ENCODE data around the gene DDX24.

DDX24 gene

DNA sequence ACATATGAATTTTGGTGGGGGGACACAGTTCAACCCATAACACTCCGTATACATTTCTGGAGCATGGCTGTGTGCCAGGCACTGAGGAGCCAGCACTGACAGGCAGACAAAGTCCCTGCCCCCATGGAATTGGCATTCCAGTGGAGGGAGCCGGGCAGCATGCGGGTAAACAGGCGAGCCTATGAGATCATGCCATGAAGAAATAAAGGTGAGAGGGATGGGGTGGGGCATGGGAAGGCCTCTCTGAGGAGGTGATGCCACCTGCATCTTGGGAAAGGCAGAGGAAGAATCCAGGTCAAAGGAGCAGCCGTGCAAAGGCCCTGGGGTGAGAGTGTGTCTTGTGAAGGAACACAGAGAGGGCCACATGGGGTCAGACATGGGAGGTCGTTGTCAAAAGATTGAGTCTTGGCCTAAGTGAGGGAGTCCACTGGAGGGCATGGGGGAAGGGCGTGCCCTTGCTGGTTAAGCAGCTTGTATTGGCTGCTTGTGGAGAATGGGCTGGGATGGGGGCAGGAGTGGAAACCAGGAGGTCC lies 51.3 kb downstream of the DDX24 start:
- no peak for DNase-seq (ENCODE audit: low read depth)

DNA sequence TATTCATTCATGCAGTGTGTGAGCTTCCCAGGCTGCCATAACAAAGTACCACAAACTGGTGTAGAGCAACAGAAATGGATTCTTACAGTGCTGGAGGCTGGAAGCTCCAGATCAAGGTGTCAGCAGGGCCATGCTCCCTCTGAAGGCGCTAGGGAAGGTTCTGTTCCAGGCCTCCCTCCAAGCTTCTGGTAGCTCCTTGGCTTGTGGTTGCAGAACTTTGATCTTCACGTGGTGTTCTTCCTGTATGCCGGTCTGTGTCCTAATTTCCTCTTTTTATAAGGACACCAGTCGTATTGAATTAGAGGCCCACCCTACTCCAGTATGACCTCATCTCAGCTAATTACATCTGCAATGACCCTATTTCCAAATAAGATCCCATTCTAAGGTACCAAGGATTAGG lies 51.7 kb downstream of the DDX24 start:
- no peak for DNase-seq (ENCODE audit: low read depth)

DNA sequence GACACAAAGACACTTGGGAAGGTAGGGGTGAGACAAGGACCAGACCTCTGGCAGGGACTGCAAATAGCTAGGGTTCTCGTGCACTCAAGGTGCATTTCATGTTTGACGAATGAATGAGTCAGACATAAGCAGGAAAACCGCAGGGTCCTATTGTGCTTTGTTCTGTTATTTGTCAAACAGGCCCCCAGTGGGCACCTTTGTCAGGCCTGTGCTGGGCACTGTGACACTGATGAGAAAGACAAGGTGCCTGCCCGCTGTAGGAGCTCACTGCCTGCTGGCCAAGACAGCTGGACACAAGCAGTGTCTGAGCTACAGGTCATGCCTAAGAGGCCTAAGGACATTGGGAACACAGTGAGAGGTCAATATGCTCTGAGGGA lies 52.6 kb downstream of the DDX24 start:
- DNase-seq (ENCODE audit: low read depth) = no peak

DNA sequence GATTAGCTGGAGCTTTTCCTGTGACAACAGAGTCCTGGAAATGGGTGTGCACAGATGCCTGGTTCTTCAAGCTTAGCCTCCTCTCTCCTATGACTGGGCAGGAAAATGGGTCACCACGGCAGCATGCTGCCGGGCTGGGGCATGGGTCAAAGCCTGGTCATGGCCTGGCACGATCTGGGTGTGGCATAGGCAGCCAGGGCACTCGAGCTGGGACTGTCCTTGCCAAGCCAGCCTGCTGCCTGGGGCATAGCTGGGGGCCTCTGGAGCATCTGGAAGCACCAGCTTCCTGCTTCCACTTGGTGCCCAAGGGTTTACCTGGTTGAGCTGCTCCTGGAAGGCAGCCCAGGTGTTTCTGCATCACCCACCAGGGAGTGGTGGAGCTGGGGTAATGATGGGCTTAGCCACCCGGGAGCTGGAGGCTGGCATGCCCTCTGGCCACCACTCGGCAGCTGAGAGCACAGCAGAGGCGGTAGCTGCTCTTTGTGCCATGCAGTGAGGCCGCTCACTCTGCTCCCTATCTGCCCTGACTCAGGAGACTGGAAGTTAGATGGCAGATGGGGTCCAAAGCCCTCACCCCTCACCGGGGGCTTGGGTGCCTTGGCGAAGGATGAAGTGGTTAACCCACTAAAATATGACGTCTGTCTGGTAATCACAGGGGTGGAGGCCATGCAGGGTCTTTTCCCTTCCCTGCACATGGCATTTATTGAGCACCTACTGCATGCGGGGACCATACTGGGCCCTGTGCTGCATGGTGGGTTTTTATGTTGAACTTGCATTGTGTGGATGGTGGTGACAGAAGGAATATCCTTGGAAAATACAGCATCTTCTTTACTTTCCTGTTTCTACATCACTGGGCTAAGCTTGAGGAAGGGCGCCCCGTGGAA lies 53.2 kb downstream of the DDX24 start:
- DNase-seq (ENCODE audit: low read depth) = no peak

DNA sequence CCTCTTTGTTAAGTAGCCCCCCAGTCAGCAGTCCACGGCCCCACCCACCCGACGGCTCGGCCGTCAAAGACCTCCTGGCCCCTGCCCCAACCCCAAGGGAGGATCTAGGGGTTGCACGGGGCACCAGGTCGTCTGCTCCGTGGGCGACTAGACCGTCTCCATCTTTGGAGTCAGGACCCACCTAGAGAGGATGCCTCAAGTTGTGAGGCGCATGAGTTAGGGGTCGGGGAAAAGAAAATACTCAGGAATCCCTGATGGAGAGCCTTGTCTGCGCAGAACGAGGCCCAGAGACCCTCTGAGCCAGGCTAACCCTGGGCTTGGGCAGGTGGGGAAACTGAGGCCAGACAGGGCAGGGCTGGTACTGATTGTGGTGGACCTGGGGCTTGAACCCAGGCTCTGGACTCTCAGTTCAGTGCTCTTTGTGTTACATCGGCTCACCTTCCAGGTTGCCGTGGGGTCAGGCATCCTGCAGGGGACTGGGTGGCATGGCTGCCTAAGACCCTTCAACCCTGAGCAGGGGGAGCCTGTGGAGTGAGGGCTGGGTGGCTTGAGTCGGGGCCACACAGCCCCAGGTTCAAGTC lies 54.0 kb downstream of the DDX24 start:
- DNase-seq (ENCODE audit: low read depth) = no peak

DNA sequence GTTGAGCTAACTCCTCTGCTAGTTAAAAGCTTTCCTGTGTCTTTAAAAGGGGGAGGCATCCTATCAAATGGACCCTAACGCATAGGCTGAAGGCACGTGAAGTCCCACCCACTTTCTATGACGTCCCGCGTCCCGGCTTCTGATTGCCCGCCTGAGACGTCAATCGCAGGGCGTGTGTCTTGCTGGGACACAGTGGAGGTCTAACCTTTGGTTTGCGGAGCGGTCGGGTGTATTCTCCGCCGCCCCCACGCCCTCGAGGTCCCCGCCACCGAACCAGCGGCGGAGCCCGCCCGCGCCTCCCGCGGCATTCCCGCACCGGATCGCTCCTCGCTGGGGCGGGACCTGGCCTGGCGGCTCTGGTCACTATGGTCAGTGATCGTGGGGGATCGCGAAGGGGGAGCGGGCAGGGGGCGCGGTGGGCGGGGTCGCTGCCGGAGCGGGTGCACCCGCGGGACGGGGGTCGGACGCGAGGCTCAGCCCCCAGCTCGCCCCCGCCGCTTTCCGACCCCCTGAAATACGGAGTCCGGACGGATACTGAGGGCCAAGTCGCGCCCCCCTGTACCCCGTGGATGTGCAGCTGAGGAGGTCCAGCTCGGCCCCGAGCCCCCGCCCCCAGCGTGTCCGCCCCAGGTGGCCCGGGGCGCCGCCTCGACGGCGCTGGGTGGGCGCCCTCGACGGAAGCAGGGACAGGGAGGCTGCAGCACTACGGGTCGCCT lies 54.7 kb downstream of the DDX24 start, which contains the start of gene OTUB2:
Gene OTUB2 (plus strand): TSS at position 168 of the 716 bp plus-strand sequence. CDS start 198 bp downstream, at position 366.
- peak; percentile 83 for DNase-seq (ENCODE audit: low read depth)

DNA sequence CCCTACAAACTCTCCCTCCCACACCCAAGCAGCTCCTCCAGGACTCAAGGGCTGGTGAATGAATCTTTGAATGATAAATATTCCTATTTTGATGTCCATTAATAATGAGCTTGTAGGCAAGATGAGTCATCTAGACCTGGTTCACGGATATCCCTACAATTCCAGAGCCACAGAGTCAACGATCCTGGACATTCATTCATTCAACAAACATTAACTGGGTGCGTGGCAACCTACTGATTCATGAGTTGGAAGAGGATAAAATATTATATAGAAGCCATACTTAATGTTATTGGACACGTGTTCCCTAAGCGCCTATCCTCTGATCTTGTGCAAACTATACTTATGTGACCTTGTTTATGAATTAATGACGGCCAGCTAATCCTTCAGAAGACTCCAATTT lies 55.3 kb downstream of the DDX24 start:
- DNase-seq (ENCODE audit: low read depth) = no peak

DNA sequence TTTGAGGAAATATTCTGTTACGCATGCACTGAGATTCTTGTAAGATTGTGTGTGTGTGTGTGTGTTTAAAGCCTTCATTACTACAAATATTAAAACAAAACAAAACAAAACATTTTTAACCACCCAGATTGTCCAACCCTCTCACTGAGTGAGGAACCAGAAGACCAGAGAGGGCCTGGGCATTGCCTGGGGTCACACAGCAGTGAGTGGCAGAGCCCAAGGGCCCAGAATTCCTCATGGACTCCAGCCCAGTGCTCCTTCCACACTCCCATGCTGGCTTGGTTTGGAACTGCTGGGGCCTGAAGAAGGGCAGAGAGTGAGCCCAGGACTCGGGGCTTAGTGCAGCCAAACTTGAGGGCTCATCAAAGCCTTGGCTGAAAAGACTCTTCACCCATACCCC lies 56.5 kb downstream of the DDX24 start:
- DNase-seq (ENCODE audit: low read depth) = no peak

DNA sequence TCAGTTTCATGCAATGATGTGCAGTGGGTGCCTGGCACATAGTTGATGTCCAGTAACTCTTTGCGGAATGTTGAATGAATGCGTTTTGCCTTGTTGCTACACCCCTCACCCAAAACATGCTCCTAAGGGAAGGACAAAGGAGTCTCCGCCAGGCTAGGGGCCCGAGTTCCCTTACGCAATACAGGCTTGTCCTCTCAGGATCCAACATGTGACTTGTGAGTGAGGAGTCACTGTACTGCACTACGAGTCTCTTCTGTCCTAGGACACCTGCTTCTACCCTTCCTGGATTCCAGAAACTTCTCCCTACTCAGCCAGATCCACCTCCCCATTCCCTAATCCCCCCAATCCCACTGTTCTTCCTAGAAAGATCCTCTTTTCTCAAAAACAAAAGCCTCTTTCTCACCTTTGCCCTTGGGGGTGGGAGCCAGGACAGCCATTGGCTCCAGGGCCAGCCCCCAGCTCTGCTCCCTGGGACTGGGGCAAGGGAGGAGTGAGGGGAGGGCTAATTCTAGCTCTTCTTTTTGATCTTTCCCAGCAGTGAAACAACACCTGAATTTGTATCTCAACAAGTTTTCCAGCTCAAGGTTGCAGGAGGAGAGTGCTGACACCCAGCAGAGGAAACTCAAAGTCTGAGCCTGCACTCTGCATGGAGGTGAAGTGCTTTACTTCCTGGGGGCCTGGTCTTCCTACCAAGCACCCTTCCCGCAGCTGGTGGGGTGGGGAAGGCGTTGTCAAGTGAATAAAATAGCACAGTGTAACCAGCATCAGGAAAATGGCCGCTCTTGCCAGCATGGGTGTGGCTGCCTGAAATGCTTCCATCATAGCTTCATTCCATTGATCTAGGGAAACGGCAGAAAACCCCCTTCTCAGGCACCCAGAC lies 58.2 kb downstream of the DDX24 start:
- DNase-seq (ENCODE audit: low read depth) = no peak

DNA sequence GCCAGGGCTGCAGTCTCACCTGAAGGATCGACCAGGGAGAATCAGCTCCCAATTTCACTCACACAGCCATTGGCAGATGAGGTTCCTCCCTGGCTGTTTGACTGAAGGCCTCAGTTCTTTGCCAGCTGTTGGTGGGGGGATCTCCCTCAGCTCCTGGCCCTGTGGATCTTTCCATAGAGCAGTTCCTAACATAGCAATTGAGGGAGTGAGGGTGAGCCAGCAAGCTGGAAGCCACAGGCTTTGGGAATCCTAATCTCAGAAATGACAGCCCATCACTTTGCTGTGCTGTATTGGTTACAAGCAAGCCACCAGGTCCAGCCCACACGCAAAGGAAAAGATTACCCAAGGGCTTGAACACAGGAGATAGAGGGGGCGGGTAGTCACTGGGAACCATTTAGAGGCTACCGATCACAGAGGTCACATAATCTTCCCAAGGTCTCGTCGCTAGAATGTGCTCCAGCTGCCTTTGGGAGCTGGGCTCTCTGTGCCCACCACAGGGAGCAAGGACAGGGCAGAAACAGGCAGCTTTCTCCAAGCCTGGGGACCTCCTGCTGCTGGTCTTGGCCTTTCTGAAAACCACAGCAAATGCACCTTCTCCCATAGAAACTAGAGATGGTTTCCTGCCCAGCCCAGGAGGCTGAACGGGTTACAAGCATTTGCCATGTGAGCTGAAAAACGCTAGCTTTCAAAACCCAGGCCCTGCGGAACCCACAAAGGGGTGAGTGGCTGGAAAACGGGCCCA lies 59.4 kb downstream of the DDX24 start:
- no peak for DNase-seq (ENCODE audit: low read depth)

DNA sequence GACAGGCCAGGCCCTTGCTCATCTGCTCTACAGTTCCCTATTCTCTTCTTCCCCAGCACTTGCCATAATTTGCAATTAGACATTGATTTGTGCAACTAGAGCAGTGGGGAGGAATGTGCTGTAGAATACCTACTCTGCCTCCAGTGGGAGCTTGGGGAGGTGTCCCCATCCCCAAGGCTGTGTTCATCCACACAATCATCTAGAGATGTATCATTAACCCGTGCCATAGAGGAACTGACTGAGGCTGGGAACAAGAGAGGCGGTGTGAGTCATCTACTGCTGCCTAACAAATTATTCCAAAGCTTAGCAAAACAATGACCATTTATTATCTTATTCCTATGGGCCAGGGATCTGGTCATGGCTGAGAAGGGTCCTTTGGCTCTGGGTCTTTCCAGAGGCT lies 60.0 kb downstream of the DDX24 start:
- DNase-seq (ENCODE audit: low read depth) = no peak

DNA sequence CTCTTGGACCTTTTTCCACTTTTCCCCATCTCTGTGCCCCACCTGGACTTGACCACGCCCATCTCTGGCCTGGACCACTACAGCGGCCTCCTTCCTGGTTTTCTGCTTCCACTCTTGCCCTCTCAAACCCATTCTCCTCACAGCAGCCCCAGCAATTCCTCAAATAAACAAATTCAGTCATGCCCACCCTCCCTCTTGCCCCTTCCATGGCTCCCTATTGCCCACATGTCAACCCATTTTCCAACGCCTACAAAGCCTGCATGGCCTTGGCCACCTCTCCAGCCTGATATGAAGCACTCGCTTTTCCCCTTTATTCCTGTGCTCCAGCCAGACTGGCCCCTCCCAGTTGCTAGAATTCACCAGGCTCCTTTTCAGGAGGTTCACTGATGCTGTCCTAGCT lies 60.7 kb downstream of the DDX24 start:
- DNase-seq (ENCODE audit: low read depth) = no peak

DNA sequence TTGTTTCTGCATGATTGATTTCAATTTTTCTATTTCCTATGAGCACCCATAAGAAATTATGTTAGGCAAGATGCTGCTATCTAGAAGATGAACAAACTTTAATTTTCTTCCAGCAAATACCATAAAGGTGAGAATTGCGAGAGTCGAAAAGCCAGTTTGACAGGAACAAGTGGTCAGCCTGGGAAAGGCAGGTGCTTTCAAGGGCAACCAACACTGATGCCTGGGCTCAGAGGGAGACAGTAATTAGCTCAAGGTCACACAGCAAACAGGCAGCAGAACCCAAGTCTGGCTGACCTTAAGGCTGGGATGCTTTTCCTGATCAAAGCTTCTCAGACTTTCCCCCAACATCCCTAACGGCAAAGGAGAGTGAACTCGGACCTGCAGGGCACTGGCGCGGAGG lies 61.7 kb downstream of the DDX24 start:
- DNase-seq (ENCODE audit: low read depth) = no peak

DNA sequence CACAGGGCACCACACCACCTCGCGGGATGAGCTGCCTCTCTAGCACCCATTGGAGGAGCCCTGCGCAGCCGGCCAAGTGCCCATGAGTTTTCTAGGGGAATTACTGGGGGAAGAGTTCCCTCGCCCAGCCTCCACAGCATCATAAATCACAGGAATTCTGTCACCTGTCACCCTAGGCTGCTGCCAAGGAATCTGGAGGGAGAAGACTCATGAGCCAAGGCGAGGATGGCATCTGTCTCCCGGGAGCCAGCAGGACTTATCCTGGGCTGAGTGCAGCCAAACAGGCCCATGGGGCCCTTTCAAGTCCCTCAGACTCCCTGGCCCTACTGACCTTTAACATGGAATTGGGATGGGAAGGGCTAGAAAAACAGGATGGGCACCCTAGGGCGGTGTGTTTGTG lies 62.7 kb downstream of the DDX24 start:
- no peak for DNase-seq (ENCODE audit: low read depth)

DNA sequence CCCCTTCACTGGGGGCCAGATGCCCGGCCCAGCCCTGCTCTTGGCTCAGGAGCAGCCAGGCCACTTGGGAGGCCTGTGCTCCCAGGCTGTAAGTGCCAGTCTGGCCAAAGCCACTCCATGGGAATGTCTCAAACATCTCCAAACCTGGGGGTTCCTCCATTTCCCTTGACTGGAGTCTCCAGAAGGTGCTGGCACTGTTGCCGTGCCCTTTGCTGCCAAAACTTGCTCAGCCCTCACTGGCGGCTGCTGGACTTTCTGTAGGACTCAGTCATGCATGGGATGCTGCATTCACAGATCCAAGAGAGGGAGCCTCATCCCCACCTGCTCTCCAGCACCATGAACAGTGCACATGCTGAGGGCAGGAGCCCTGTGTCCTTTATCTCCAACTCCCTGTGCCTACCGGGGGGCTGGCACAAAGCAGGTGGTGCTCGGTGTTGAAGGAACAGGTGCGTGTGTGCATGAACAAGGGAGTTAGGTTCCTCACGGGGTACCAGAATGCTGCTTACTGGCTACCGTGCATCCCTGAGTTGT lies 64.5 kb downstream of the DDX24 start:
- DNase-seq (ENCODE audit: low read depth) = no peak

DNA sequence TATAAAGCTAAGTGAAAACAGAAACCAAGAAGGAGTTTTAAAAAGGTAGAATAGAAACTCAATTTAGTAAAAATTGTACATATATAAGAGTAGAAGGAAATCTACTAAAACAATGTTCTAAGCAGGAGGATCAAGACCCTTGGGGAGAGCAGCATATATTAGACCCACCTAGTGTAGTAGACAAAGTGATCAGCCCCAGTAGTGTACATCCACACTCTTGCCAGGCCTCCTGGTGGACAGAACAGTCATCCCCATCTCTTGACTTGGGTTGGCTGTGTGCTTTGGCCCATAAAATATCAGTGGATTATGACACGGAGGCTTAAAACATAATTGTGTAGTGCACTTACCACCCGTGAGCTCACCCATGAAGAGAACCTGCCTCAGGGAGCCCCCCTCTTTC lies 65.8 kb downstream of the DDX24 start:
- no peak for DNase-seq (ENCODE audit: low read depth)

DNA sequence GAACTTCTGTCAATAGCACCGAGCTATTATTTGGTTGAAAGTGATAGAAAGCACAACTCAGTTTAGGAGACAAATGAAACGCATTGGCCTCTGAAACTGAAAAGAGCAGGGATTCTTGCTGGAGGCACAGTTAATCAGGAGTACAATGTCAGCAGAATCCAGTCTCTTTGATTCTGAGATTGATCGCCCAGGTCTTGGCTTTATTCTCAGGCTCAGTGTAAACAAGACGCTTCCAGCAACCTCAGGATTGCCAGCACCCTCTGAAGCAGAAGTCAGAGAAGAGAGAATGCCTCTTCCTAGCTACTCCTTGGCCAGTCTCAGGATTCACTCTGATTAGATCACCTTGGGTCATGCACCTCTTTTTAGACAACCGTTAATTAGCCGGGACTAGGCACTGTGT lies 66.6 kb downstream of the DDX24 start:
- DNase-seq (ENCODE audit: low read depth) = no peak

DNA sequence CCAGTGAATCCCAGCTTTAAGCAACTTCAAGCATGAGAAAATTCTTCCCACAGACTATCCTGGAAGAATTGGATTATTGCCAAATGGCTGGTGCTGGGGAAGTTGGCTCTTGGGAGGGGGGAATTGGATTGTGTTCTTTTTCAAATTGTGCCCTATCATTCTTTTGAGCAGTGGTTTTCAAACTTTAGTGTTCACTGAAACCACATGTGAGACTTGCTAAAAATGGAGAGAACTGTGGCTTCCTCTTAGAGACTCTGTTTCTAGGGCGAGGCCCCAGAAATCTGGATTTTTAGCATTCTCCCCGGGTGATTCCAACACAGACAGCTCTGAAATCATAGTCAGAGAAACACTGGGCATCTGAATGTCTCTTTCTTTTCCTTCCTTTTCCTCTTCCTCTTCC lies 69.2 kb downstream of the DDX24 start:
- no peak for DNase-seq (ENCODE audit: low read depth)

DNA sequence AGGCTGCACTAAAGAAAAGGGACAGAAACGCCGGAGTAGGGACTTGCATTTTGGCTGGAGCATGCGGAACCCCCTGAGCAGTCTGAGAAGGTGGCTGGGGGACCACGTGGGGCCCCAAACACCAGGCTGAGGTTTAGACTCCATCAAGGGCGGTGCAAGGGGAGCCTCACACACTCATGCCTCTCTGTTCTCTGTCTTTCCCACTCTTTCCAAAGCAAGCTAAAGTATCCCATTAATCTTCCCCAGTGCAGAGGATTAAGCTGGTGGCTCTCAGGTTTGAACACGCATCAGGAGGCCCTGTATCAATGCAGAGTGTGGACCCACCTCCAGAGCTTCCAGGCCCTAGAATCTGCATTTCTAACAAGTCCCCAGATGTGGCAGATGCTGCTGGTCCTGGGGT lies 70.4 kb downstream of the DDX24 start:
- DNase-seq (ENCODE audit: low read depth) = no peak

DNA sequence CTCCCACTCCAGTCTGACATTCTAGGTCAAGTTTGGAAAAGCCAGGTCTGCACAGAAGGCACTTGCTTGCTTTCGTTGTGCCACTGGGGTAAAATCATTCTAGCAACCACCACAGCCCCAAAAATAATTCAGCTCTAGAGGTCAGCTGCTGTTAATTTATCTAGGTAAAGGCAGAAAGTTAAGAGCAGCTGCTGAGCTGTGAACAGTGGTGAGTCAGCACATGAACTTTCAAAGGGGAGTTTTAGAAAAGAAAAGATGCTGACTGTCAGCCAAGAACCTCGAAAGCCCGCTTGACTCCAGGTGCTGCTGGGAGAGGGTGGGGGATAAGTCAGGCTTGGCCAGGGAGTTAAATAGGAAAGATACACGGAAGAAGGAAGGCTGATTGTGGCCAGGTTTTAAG lies 71.2 kb downstream of the DDX24 start:
- no peak for DNase-seq (ENCODE audit: low read depth)

DNA sequence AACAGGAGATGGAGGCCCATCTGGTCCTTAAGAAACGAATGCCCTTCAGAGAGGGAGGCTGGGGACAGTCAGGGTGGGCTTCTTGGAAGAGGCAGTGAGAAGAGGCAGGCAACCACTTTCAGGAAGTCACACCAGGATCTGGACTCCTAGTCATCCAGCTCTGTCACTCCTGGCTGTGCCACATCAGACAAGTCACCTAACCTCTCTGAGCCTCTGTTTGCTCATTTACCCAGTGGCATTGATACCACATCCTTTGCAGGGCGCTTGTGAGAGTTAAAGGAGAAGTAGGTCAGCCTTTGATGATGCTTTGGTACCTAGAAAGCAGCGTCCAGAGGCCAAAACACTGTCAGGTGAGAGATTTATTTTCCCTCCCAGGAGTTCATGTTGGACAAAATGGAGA lies 72.8 kb downstream of the DDX24 start:
- no peak for DNase-seq (ENCODE audit: low read depth)

Measured in CMK (cell line).